Right hindlimb (tissue), 1 donor: Measurements from ENCODE around the gene ANP32D.
"Not testable (repeated sequence)": the region's sequence is repeated elsewhere in the genome, so short reads cannot be mapped to it uniquely, and the experiment has no call there.

Experiments used
- DNase-seq: peaks from one replicate; pipeline ENCODE4 v3.0.0-alpha.2; 2018

Gene ANP32D

DNA sequence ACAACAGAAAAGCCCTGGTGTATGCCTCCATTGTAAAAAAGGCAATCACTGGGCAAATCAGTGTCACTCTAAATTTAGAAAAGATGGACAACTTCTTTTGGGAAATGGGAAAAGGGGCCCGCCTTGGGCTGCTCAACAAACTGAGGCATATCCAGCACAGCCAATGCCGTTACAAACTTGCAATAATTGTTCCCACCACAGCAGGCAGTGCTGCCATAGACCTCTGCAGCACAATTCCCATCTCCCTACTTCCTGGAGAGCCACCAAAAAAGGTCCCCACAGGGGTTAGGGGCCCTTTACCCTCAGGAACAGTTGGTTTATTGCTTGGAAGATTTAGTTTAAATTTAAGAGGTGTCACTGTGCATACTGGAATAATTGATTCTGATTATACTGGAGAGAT is 36.6 kb downstream of the ANP32D start:
- DNase-seq = no peak

DNA sequence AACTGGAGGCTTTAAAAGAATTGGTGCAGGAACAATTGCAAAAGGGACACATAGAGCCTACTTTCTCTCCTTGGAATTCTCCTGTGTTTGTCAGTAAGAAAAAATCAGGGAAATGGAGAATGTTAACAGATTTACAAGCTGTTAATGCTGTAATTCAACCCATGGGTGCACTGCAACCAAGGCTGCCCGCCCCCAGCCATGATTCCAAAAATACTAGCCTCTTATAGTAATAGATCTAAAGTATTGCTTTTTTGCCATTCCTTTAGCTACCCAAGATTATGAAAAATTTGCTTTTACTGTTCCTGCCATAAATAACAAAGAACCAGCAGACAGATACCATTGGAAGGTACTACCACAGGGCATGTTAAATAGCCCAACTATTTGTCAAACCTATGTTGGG is 37.8 kb downstream of the ANP32D start:
- DNase-seq = no peak

DNA sequence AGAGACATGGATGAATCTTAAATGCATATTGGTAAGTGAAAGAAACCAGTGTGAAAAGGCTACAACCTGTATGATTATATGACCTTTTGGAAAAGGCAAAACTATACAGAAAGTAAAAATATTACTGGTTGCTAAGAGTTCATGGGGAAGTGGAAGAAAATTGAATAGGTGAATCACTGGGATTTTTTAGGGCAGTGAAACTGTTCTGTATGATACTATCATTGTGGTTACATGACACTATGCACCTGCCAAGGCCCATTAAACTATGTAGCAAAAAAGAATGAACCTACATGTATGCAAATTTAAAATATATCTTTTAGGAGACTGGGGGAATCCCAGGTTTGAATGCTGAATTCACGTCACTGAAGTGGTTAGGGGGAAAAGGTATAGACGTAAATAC is 40.5 kb downstream of the ANP32D start:
- DNase-seq = no peak

DNA sequence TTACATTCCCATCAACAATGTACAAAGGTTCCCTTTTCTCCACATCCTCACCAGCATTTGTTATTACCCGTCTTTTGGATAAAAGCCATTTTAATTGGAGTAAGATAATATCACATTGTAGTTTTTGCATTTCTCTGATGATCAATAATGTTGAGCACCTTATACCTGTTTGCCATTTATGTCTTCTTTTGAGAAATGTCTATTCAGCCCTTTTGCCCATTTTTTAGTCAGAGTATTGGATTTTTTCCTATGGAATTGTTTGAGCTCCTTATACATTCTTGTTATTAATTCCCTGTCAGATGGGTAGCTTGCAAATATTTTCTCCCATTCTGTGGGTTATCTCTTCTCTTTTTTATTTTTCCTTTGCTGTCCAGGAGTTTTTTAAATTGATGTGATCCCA is 42.4 kb downstream of the ANP32D start:
- DNase-seq = no peak

DNA sequence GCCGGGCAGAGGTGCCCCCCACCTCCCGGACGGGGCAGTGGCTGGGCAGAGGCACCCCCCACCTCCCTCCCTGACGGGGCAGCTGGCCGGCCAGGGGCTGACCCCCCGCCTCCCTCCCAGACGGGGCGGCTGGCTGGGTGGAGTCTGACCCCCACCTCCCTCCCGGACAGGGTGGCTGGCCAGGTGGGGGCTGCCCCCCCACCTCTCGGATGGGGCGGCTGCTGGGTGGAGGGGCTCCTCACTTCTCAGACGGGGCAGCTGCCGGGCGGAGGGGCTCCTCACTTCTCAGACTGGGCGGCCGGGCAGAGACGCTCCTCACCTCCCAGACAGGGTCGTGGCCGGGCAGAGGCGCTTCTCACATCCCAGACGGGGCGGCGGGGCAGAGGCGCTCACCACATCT is 48.0 kb downstream of the ANP32D start:
- not testable (repeated sequence) for DNase-seq
